C4-2B (cell line): ENCODE data around the gene NUB1.

Experiments
- CTCF ChIP-seq: fragments of 450-650 bp; conservative IDR thresholded peaks from 2 replicates; pipeline ENCODE4 v1.5.1; 2017; ENCODE audit warnings: mild to moderate bottlenecking
- ZFX ChIP-seq: fragments of 450-650 bp; IDR thresholded peaks from 2 replicates; pipeline ENCODE4 v1.6.1; 2017

- no peak for TF ChIP-seq CTCF
- no peak for TF ChIP-seq ZFX
Measured at GRCh38 chr7:151392002-151392401, 50.4 kb downstream of the NUB1 start.
